HepG2 (cell line): ENCODE measurements around the gene RBM6. TPM values are rescaled to one million over a fixed set of nuclear protein-coding genes. Genes with fewer than 3 reads are reported as not detected.

Experiments
- ATAC-seq: fragments of 200-7000 bp; cut with Tn5 transposase; 3 replicates; pipeline ENCODE4 v1.9.1; 2020; ENCODE audit warnings: mild to moderate bottlenecking, moderate library complexity
- BruUV-seq: library from RNA; stranded (reverse); fragments of 400-500 nt; replicated peaks from 2 replicates; lab custom pipeline; 2021; lab: Mats Ljungman, UMichigan
- CTCF ChIA-PET: fragments of 300-600 bp; formaldehyde crosslinking; extraction: SDS; loops from one replicate; lab custom pipeline; 2021; ENCODE audit warnings: low total read pairs, inconsistent platforms, low intra/inter-chr PET ratio; lab: Yijun Ruan, JAX
- POLR2A ChIA-PET: fragments of 350-600 bp; sonication (Branson Sonifier 250); formaldehyde crosslinking; loops from one replicate; lab custom pipeline; 2020; ENCODE audit warnings: antibody characterized with exemption, inconsistent platforms; lab: Yijun Ruan, JAX
- DNase-seq: peaks from one replicate; pipeline ENCODE4 v3.0.0-alpha.2; 2015; ENCODE audit warnings: low spot score
- FAIRE-seq: peaks from 3 replicates; lab custom pipeline; 2011; peaks lifted over from hg19 to GRCh38; lab: Jason Lieb, UNC
- H2AFZ ChIP-seq: one replicate; pipeline ENCODE4 v1.6.1; 2011; ENCODE audit warnings: low read length, inconsistent platforms
- H3K27ac ChIP-seq: fragments of 300-600 bp; 3 replicates; pipeline ENCODE4 v1.8.0; 2011; ENCODE audit warnings: mixed run types, mild to moderate bottlenecking, mixed read lengths, low read length, inconsistent platforms; ENCODE audit not compliant: insufficient read depth; ENCODE audit errors: extremely low read length
- H3K27me3 ChIP-seq, 2 experiments: fragments of 200-600 bp in 1 of 2; 2 replicates in 1 of 2; 3 replicates in 1 of 2; pipeline versions ENCODE4 v1.6.0 to v1.8.0; 2011; ENCODE audit warnings: low read length in 2 of 2, mild to moderate bottlenecking in 2 of 2, moderate library complexity in 2 of 2, inconsistent platforms in 1 of 2; ENCODE audit not compliant: insufficient read depth in 2 of 2, control insufficient read depth in 1 of 2
- H3K36me3 ChIP-seq, 2 experiments: fragments of 200-600 bp in 1 of 2; replicated peaks in 1 of 2; 2 replicates in 1 of 2; 3 replicates in 1 of 2; pipeline versions ENCODE4 v1.5.1 to v1.8.0; 2011; ENCODE audit warnings: low read length in 2 of 2, inconsistent platforms in 1 of 2; ENCODE audit not compliant: insufficient read depth in 2 of 2, control insufficient read depth in 1 of 2
- H3K4me1 ChIP-seq: 2 replicates; pipeline ENCODE4 v1.5.1; 2012; ENCODE audit warnings: low read length, inconsistent platforms; ENCODE audit not compliant: insufficient read depth
- H3K4me2 ChIP-seq: 2 replicates; pipeline ENCODE4 v1.6.0; 2011; ENCODE audit warnings: low read depth, low read length, inconsistent platforms
- H3K4me3 ChIP-seq, 3 experiments: fragments of 200-600 bp in 1 of 3; sonication (generic), shearing (Covaris generic) in 1 of 3; replicated peaks in 1 of 3; 2 replicates each; pipeline ENCODE4 v1.5.1; 2011 to 2016; ENCODE audit warnings: low read length in 3 of 3, inconsistent platforms in 2 of 3, low read depth in 2 of 3, mild to moderate bottlenecking in 2 of 3, control low read depth in 1 of 3, mixed read lengths in 1 of 3; ENCODE audit not compliant: insufficient read depth in 1 of 3
- H3K79me2 ChIP-seq: one replicate; pipeline ENCODE4 v1.6.1; 2011; ENCODE audit warnings: low read length, inconsistent platforms; ENCODE audit not compliant: insufficient read depth
- H3K9ac ChIP-seq: 2 replicates; pipeline ENCODE4 v1.6.0; 2011; ENCODE audit warnings: mild to moderate bottlenecking, low read depth, low read length, inconsistent platforms; ENCODE audit not compliant: insufficient read depth
- H3K9me3 ChIP-seq: 2 replicates; pipeline ENCODE4 v1.5.1; 2012; ENCODE audit warnings: mild to moderate bottlenecking, low read length
- H4K20me1 ChIP-seq: 2 replicates; pipeline ENCODE4 v1.6.0; 2011; ENCODE audit warnings: inconsistent platforms, mild to moderate bottlenecking, low read length, moderate library complexity; ENCODE audit not compliant: insufficient read depth
- CEBPB ChIP-seq: IDR thresholded peaks from 2 replicates; pipeline ENCODE4 v1.6.1; 2011; ENCODE audit warnings: low read depth, low read length, improper control_type of control experiment, borderline replicate concordance
- CEBPG ChIP-seq: IDR thresholded peaks from 2 replicates; pipeline ENCODE4 v1.6.1; 2016
- KDM3A ChIP-seq: IDR thresholded peaks from 2 replicates; pipeline ENCODE4 v1.6.1; 2018; ENCODE audit warnings: low read depth, missing compliant biosample characterization
- MYC ChIP-seq: sonication (generic); formaldehyde crosslinking; IDR thresholded peaks from 2 replicates; pipeline ENCODE4 v1.9.0; 2021; ENCODE audit warnings: missing genetic modification reagents, borderline replicate concordance
- ZFP37 ChIP-seq: sonication (generic); formaldehyde crosslinking; IDR thresholded peaks from 2 replicates; pipeline ENCODE4 v1.4.0; 2020; ENCODE audit warnings: missing genetic modification reagents, borderline replicate concordance
- WGBS: methylation state at CpG from one replicate; pipeline ENCODE4 v1.1.6; 2017; ENCODE audit warnings: low lambda C conversion rate; 5-methylcytosine and 5-hydroxymethylcytosine counted together
- in situ Hi-C: cut with HindIII; loops from 2 replicates; pipeline ENCODE4 v1.10.0; 2017; ENCODE audit warnings: low pct_unique_long_range_greater_than_20kb; ENCODE audit not compliant: extremely low pct_ligation_motif_present
- intact Hi-C: fragments of 100-400 bp; cut with micrococcal nuclease; formaldehyde crosslinking; loops from one replicate; pipeline ENCODE4 v1.10.0; 2022; ENCODE audit not compliant: unreplicated experiment
- polyA plus RNA-seq, 8 experiments: library from polyadenylated mRNA; depleted of rRNA in 3 of 8; stranded (reverse) in 7 of 8; unstranded in 1 of 8; fragments of >200 nt; fragmentation: Illumina TruSeq in 4 of 8; extraction: Trizol in 4 of 8; gene quantifications; 2 replicates each; pipeline versions ENCODE4 v1.2.1 to v1.2.3, GENCODE V29; 2011 to 2016; ENCODE audit warnings: low read depth in 4 of 8, missing spikeins in 1 of 8, mixed read lengths in 1 of 8; ENCODE audit not compliant: insufficient read depth in 1 of 8
- total RNA-seq, 5 experiments: library from RNA; depleted of rRNA; stranded (reverse); fragments of >200 nt; fragmentation: Illumina TruSeq; extraction: Trizol; gene quantifications; 2 replicates each; pipeline ENCODE4 v1.2.3, GENCODE V29; 2016; ENCODE audit warnings: low read depth in 1 of 5
- TF ChIP-seq, protein P1 (sequence below): sonication (generic); formaldehyde crosslinking; IDR thresholded peaks from 2 replicates; pipeline ENCODE4 v1.5.1; 2020; ENCODE audit warnings: missing genetic modification reagents, mild to moderate bottlenecking, borderline replicate concordance
- TF ChIP-seq, protein P2 (sequence below): sonication (generic); formaldehyde crosslinking; IDR thresholded peaks from 2 replicates; pipeline ENCODE4 v1.5.0; 2020; ENCODE audit warnings: mild to moderate bottlenecking, missing genetic modification reagents
- TF ChIP-seq, protein P3 (sequence below): sonication (generic); formaldehyde crosslinking; IDR thresholded peaks from 2 replicates; pipeline ENCODE4 v1.5.0; 2020; ENCODE audit warnings: missing genetic modification reagents
- TF ChIP-seq, protein P4 (sequence below): sonication (generic); formaldehyde crosslinking; IDR thresholded peaks from 2 replicates; pipeline ENCODE4 v1.4.0; 2020; ENCODE audit warnings: missing genetic modification reagents, borderline replicate concordance
- TF ChIP-seq, protein P5 (sequence below): sonication (generic); formaldehyde crosslinking; IDR thresholded peaks from 2 replicates; pipeline ENCODE4 v1.4.0; 2020; ENCODE audit warnings: missing genetic modification reagents

Gene RBM6
- total and polyA plus RNA-seq, 2 of the 13 experiments (the other 11 are each of a cell fraction or from before 2014, with no cell fraction given): 72.7 to 86.1 TPM

DNA sequence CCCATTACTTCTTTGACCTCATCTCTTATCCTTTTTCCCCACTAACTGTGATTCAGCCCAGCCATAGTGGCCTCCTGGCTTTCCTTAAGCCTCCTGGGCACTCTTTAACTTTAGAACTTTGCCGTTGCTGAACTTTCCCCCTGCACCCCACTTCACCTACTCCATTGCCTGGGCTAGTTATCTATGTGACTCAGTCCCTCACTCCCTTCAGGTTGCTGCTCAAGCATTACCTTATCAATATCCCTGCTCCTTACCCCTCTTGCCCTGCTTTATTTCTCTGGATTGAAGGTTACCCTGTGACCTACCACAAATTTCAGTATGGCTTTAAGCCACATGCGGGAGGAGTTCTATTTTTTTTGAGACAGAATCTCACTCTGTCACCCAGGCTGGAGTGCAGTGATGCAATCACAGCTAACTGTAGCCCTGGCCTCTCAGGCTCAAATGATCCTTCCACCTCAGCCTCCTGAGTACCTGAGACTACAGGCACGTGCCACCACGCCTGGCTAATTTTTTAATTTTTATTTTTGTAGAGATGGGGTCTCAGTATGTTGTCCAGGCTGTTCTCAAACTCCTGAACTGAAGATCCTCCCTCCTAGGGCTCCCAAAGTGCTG is 13.7 kb upstream of the RBM6 start:
- no peaks in the 10 kb centered on the region for H3K27me3 ChIP-seq
- H2AFZ ChIP-seq: no peak overlapping the region
- H4K20me1 ChIP-seq: no peaks in the 10 kb centered on the region
- H3K9ac ChIP-seq: no peak overlapping the region
- no peak for DNase-seq
- ChIA-PET CTCF (no interaction called here), POLR2A (interaction anchor here (0.8 kb wide), 1 partner anchor 14 kb away, joined by 3 read pairs; no protein-coding TSS in a partner anchor)
- H3K4me3 ChIP-seq: no peak overlapping the region
- no peak for ATAC-seq
- H3K9me3 ChIP-seq: no peaks in the 10 kb centered on the region
- FAIRE-seq: no peak
- peaks cover 57% of the 10 kb centered on the region for H3K4me1 ChIP-seq
- TF ChIP-seq, protein P1, sequence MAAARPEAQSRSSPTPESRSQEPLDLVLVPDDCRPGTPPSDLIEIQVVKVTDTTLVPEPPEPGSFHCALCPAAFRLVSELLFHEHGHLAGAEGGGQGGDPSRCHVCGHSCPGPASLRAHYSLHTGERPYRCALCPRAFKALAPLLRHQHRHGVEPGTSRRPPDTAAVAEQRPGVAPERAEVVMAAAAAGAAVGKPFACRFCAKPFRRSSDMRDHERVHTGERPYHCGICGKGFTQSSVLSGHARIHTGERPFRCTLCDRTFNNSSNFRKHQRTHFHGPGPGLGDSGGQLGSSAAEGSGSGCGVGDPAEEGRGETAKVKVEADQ (CRISPR knock-in tag): no peak
- TF ChIP-seq KDM3A (no peak), ZFP37 (CRISPR knock-in tag) (no peak), CEBPB (peak; percentile 56; the same call in 1 of the 2 replicates), MYC (CRISPR knock-in tag) (no peak), CEBPG (CRISPR knock-in tag) (peak; percentile 63)
- TF ChIP-seq, protein P2, sequence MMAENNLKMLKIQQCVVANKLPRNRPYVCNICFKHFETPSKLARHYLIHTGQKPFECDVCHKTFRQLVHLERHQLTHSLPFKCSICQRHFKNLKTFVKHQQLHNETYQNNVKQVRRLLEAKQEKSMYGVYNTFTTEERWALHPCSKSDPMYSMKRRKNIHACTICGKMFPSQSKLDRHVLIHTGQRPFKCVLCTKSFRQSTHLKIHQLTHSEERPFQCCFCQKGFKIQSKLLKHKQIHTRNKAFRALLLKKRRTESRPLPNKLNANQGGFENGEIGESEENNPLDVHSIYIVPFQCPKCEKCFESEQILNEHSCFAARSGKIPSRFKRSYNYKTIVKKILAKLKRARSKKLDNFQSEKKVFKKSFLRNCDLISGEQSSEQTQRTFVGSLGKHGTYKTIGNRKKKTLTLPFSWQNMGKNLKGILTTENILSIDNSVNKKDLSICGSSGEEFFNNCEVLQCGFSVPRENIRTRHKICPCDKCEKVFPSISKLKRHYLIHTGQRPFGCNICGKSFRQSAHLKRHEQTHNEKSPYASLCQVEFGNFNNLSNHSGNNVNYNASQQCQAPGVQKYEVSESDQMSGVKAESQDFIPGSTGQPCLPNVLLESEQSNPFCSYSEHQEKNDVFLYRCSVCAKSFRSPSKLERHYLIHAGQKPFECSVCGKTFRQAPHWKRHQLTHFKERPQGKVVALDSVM: peak; percentile 78; the same call in 1 of the 2 replicates
- TF ChIP-seq, protein P3, sequence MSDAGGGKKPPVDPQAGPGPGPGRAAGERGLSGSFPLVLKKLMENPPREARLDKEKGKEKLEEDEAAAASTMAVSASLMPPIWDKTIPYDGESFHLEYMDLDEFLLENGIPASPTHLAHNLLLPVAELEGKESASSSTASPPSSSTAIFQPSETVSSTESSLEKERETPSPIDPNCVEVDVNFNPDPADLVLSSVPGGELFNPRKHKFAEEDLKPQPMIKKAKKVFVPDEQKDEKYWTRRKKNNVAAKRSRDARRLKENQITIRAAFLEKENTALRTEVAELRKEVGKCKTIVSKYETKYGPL (CRISPR knock-in tag): no peak
- TF ChIP-seq, protein P4, sequence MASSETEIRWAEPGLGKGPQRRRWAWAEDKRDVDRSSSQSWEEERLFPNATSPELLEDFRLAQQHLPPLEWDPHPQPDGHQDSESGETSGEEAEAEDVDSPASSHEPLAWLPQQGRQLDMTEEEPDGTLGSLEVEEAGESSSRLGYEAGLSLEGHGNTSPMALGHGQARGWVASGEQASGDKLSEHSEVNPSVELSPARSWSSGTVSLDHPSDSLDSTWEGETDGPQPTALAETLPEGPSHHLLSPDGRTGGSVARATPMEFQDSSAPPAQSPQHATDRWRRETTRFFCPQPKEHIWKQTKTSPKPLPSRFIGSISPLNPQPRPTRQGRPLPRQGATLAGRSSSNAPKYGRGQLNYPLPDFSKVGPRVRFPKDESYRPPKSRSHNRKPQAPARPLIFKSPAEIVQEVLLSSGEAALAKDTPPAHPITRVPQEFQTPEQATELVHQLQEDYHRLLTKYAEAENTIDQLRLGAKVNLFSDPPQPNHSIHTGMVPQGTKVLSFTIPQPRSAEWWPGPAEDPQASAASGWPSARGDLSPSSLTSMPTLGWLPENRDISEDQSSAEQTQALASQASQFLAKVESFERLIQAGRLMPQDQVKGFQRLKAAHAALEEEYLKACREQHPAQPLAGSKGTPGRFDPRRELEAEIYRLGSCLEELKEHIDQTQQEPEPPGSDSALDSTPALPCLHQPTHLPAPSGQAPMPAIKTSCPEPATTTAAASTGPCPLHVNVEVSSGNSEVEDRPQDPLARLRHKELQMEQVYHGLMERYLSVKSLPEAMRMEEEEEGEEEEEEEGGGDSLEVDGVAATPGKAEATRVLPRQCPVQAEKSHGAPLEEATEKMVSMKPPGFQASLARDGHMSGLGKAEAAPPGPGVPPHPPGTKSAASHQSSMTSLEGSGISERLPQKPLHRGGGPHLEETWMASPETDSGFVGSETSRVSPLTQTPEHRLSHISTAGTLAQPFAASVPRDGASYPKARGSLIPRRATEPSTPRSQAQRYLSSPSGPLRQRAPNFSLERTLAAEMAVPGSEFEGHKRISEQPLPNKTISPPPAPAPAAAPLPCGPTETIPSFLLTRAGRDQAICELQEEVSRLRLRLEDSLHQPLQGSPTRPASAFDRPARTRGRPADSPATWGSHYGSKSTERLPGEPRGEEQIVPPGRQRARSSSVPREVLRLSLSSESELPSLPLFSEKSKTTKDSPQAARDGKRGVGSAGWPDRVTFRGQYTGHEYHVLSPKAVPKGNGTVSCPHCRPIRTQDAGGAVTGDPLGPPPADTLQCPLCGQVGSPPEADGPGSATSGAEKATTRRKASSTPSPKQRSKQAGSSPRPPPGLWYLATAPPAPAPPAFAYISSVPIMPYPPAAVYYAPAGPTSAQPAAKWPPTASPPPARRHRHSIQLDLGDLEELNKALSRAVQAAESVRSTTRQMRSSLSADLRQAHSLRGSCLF: no peak
- TF ChIP-seq, protein P5, sequence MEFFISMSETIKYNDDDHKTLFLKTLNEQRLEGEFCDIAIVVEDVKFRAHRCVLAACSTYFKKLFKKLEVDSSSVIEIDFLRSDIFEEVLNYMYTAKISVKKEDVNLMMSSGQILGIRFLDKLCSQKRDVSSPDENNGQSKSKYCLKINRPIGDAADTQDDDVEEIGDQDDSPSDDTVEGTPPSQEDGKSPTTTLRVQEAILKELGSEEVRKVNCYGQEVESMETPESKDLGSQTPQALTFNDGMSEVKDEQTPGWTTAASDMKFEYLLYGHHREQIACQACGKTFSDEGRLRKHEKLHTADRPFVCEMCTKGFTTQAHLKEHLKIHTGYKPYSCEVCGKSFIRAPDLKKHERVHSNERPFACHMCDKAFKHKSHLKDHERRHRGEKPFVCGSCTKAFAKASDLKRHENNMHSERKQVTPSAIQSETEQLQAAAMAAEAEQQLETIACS: no peak
- whole genome bisulfite sequencing: 79% methylated on average over 4 of the region's 4 CpGs
- in situ Hi-C loops: no loop called here
- intact Hi-C loops: no loop called here
- H3K27ac ChIP-seq: no peak overlapping the region
- no peaks in the 10 kb centered on the region for H3K79me2 ChIP-seq
- no TSS peak for BruUV-seq
- H3K36me3 ChIP-seq: no peaks in the 10 kb centered on the region
- H3K4me2 ChIP-seq: no peak overlapping the region
